Neural cell (in vitro differentiated cells): Measurements from ENCODE around the gene RGS1.

Experiments
- CTCF ChIP-seq: fragments of 450-650 bp; IDR thresholded peaks from 2 replicates; pipeline ENCODE4 v1.5.1; 2014; ENCODE audit warnings: antibody characterized with exemption, mild to moderate bottlenecking, moderate library complexity; ENCODE audit not compliant: poor library complexity, severe bottlenecking
- EP300 ChIP-seq: fragments of 450-650 bp; conservative IDR thresholded peaks from 2 replicates; pipeline ENCODE4 v1.6.1; 2014; ENCODE audit warnings: antibody characterized with exemption, mild to moderate bottlenecking, moderate library complexity; ENCODE audit not compliant: poor library complexity, severe bottlenecking
- EZH2 ChIP-seq: fragments of 200-600, 300-800 bp; shearing (Covaris generic), sonication (generic); IDR thresholded peaks from 2 replicates; pipeline ENCODE4 v1.6.1; 2014; ENCODE audit warnings: antibody characterized with exemption, low read length, borderline replicate concordance, mild to moderate bottlenecking; ENCODE audit not compliant: insufficient read depth, poor library complexity, severe bottlenecking
- POLR2AphosphoS5 ChIP-seq: IDR thresholded peaks from 2 replicates; pipeline ENCODE4 v1.6.1; 2012
- RAD21 ChIP-seq: fragments of 450-650 bp; conservative IDR thresholded peaks from 2 replicates; pipeline ENCODE4 v1.6.1; 2014; ENCODE audit warnings: antibody characterized with exemption, mild to moderate bottlenecking, moderate library complexity
- REST ChIP-seq: IDR thresholded peaks from 2 replicates; pipeline ENCODE4 v1.6.1; 2012; ENCODE audit warnings: borderline replicate concordance
- TAF1 ChIP-seq: IDR thresholded peaks from 2 replicates; pipeline ENCODE4 v1.6.1; 2012; ENCODE audit warnings: low read depth

GRCh38 chr1:192549937-192550336 is 25.6 kb upstream of the RGS1 start:
- TF ChIP-seq EZH2 (no peak), CTCF (no peak), POLR2AphosphoS5 (no peak), EP300 (no peak), TAF1 (no peak), REST (no peak), RAD21 (no peak)
